AML-193 (cell line): ENCODE data around the gene KCNH3.

Experiments used
- DNase-seq, 2 experiments: peaks; one replicate each; lab custom pipeline; 2025; lab: John Stamatoyannopoulos, UW

Gene KCNH3

GRCh38 chr12:49563951-49564685, 25.3 kb downstream of the KCNH3 start:
- no peak for DNase-seq

- no peak for DNase-seq
Observed at GRCh38 chr12:49564686-49565405, 26.0 kb downstream of the KCNH3 start.

GRCh38 chr12:49565406-49566265, 26.8 kb downstream of the KCNH3 start:
- DNase-seq, result no peak

GRCh38 chr12:49566361-49566760, 27.5 kb downstream of the KCNH3 start:
- DNase-seq, result no peak

- no peak for DNase-seq
Observed at GRCh38 chr12:49567302-49567610, 28.4 kb downstream of the KCNH3 start.

- DNase-seq, result peak; percentile 90 to 91
Observed at GRCh38 chr12:49567611-49568441, 29.0 kb downstream of the KCNH3 start, which contains the start of gene MCRS1. MCRS1 (minus strand) TSS chr12:49568142; CDS start chr12:49566731, 1,411 bp downstream.

GRCh38 chr12:49568442-49569162, 29.8 kb downstream of the KCNH3 start:
- DNase-seq, result peak; percentile 37

- DNase-seq, result no peak
Observed at GRCh38 chr12:49577589-49578315, 38.9 kb downstream of the KCNH3 start.

- no peak for DNase-seq
Observed at GRCh38 chr12:49578471-49579112, 39.8 kb downstream of the KCNH3 start.

GRCh38 chr12:49580572-49581535, 42.0 kb downstream of the KCNH3 start:
- peak; percentile 19 to 30 for DNase-seq

GRCh38 chr12:49582201-49582600, 43.4 kb downstream of the KCNH3 start:
- no peak for DNase-seq

- no peak for DNase-seq
Observed at GRCh38 chr12:49582850-49583249, 44.0 kb downstream of the KCNH3 start.

GRCh38 chr12:49583366-49584094, 44.7 kb downstream of the KCNH3 start:
- no peak for DNase-seq

GRCh38 chr12:49584591-49584990, 45.8 kb downstream of the KCNH3 start:
- no peak for DNase-seq

GRCh38 chr12:49585477-49586459, 46.9 kb downstream of the KCNH3 start:
- no peak for DNase-seq

- no peak for DNase-seq
Observed at GRCh38 chr12:49587174-49587908, 48.5 kb downstream of the KCNH3 start.
